Left lung (tissue), 10 donors: ENCODE measurements around the gene CGN. TPM values are rescaled to one million over a fixed set of nuclear protein-coding genes. Genes with fewer than 3 reads are reported as not detected.

ENCODE experiments used
- ATAC-seq: fragments of 200-7000 bp; cut with Tn5 transposase; one replicate; pipeline ENCODE4 v1.9.1; 2020; ENCODE audit warnings: moderate library complexity
- DNase-seq, 4 donors: peaks; one replicate each; pipeline ENCODE4 v3.0.0-alpha.2; 2013 to 2020
- H3K27ac ChIP-seq, 2 donors: fragments of 200-600 bp; sonication (generic) in 1 of 2; one replicate each; pipeline versions ENCODE4 v1.5.0 to v1.8.0; 2020 to 2021
- H3K27me3 ChIP-seq, 2 donors: fragments of 200-600 bp; sonication (generic) in 1 of 2; one replicate each; pipeline versions ENCODE4 v1.5.0 to v1.8.0; 2020 to 2021
- H3K36me3 ChIP-seq, 2 donors: fragments of 200-600 bp; sonication (generic) in 1 of 2; one replicate each; pipeline versions ENCODE4 v1.5.0 to v1.8.0; 2020 to 2021
- H3K4me1 ChIP-seq, 2 donors: fragments of 200-600 bp; one replicate each; pipeline ENCODE4 v1.8.0; 2021
- H3K4me3 ChIP-seq, 2 donors: fragments of 200-600 bp; sonication (generic) in 1 of 2; one replicate each; pipeline versions ENCODE4 v1.5.0 to v1.8.0; 2020 to 2021; ENCODE audit warnings: mild to moderate bottlenecking in 1 of 2
- H3K9me3 ChIP-seq, 2 donors: fragments of 200-600 bp; sonication (generic) in 1 of 2; one replicate each; pipeline versions ENCODE4 v1.5.0 to v1.8.0; 2020 to 2021
- CTCF ChIP-seq, 2 donors: fragments of 200-600 bp; sonication (generic) in 1 of 2; IDR thresholded peaks; one replicate each; pipeline versions ENCODE4 v1.5.0 to v1.8.0; 2021; ENCODE audit warnings: antibody characterized with exemption in 2 of 2
- intact Hi-C, 2 donors: fragments of 100-400 bp; cut with DNase I; formaldehyde crosslinking; loops; one replicate each; pipeline versions ENCODE4 v1.11.2 to v1.14.2; 2022
- polyA plus RNA-seq, 6 donors: library from polyadenylated mRNA; unstranded; fragments of 120-200 nt; gene quantifications; one replicate each; pipeline ENCODE4 v1.2.1, GENCODE V29; 2013; ENCODE audit not compliant: insufficient read length in 6 of 6
- total RNA-seq, 2 donors: library from RNA; stranded (reverse); fragmentation: NEBNext Ultra II Directional; extraction: Animal tissue kit (Norgen Biotek cat#: 25700); gene quantifications; one replicate each; pipeline ENCODE4 v1.2.1, GENCODE V29; 2021
- donor health status: DM: no; HTN: yes; CAD: no.
- donor health status: DM: no; HTN: no; CAD: no.

Gene CGN
- total and polyA plus RNA-seq, 8 donors: 32.8 to 83.0 (median 47.9) TPM

- Histone ChIP-seq H3K27me3 (no peaks in the 10 kb centered on the region), H3K9me3 (no peaks in the 10 kb centered on the region), H3K27ac (no peak overlapping the region), H3K36me3 (peaks cover 0 to 15% of the 10 kb centered on the region in 2 donors), H3K4me3 (no peak overlapping the region), H3K4me1 (no peaks in the 10 kb centered on the region)
- intact Hi-C loops: no loop called here
- ATAC-seq (no peak), DNase-seq (no peak)
- TF ChIP-seq CTCF (IDR thresholded peaks at IDR 0.05): no peak
Measured at GRCh38 chr1:151524736-151525135, 13.5 kb downstream of the CGN start.

DNA sequence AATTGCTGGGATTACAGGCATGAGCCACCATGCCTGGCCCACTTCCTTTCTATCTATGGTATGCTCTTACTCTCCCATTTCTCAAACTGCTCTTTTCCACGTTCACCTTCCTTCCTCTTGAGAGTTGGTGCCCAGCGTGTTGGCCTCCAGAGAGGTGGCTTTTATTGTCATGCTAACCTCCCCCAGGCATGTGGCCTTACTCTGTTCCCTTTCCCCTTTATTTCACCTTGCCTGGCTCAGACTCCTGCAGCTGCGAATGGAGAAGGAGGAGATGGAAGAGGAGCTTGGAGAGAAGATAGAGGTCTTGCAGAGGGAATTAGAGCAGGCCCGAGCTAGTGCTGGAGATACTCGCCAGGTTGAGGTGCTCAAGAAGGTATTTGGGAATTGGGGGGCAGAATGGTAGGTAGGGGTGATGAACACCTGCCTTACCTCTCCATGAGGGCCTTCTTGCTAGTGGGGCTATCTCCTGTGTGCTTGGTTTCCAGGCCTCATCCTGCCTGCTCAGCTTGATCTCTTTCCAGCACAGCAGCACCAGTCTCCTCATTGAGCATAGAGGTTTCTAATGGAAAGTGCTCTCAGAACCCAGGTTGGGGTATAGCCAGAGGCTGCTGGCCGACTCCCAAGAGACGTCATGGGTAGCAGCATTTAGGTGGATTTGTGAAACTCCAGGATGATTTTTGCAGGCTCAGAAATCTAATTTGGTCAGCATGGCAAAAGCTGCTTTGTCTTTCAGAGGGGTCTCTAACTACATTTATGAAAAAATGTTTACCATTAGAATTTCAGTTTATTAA, 15.7 kb downstream of the CGN start:
- Histone ChIP-seq H3K4me1 (no peaks in the 10 kb centered on the region), H3K4me3 (no peak overlapping the region), H3K27ac (no peak overlapping the region), H3K36me3 (peaks cover 0 to 15% of the 10 kb centered on the region in 2 donors), H3K9me3 (no peaks in the 10 kb centered on the region), H3K27me3 (no peaks in the 10 kb centered on the region)
- intact Hi-C loops: no loop called here
- DNase-seq: no peak
- no peak for ATAC-seq
- TF ChIP-seq CTCF (IDR thresholded peaks at IDR 0.05): no peak

DNA sequence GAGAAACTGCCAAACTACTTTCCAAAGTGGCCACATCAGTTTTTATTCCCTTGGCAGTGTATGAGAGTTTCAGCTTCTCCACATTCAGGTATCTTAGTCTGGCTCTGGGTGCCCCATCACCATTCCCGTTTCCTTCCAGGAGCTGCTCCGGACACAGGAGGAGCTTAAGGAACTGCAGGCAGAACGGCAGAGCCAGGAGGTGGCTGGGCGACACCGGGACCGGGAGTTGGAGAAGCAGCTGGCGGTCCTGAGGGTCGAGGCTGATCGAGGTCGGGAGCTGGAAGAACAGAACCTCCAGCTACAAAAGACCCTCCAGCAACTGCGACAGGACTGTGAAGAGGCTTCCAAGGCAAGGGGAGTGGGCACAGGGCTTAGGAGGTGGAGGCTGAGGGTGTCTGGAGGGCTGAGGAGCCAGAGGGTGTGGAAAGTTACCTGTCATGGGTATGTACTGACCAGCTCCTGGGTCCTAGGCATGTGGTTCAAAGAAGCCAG, 18.1 kb downstream of the CGN start:
- ATAC-seq (no peak), DNase-seq (no peak)
- Histone ChIP-seq H3K27me3 (no peaks in the 10 kb centered on the region), H3K27ac (no peak overlapping the region), H3K36me3 (peaks cover 0 to 28% of the 10 kb centered on the region in 2 donors), H3K9me3 (no peaks in the 10 kb centered on the region), H3K4me1 (no peaks in the 10 kb centered on the region), H3K4me3 (no peak overlapping the region)
- intact Hi-C loops: no loop called here
- no peak for TF ChIP-seq CTCF (IDR thresholded peaks at IDR 0.05)

- DNase-seq (no peak), ATAC-seq (no peak)
- H3K4me1 ChIP-seq: no peaks in the 10 kb centered on the region
- peaks cover 0 to 23% of the 10 kb centered on the region in 2 donors for H3K36me3 ChIP-seq
- H3K9me3 ChIP-seq: no peaks in the 10 kb centered on the region
- H3K27ac ChIP-seq: no peak overlapping the region
- intact Hi-C loops: no loop called here
- no peak for TF ChIP-seq CTCF (IDR thresholded peaks at IDR 0.05)
- no peaks in the 10 kb centered on the region for H3K27me3 ChIP-seq
- no peak overlapping the region for H3K4me3 ChIP-seq
Measured at GRCh38 chr1:151529781-151530180, 18.6 kb downstream of the CGN start.

- Histone ChIP-seq H3K27me3 (no peaks in the 10 kb centered on the region), H3K4me1 (no peaks in the 10 kb centered on the region), H3K36me3 (peaks cover 0 to 17% of the 10 kb centered on the region in 2 donors), H3K27ac (no peak overlapping the region), H3K9me3 (no peaks in the 10 kb centered on the region), H3K4me3 (no peak overlapping the region)
- intact Hi-C loops: no loop called here
- DNase-seq (no peak), ATAC-seq (no peak)
- no peak for TF ChIP-seq CTCF (IDR thresholded peaks at IDR 0.05)
Measured at GRCh38 chr1:151530461-151530860, 19.3 kb downstream of the CGN start.
